ENCODE measurements around the gene CDK4.

Gene CDK4

GRCh38 chr12:57755454-57756372, 3.6 kb upstream of the CDK4 start:
- no peak for DNase-seq (ENCODE audit: low spot score)

DNA sequence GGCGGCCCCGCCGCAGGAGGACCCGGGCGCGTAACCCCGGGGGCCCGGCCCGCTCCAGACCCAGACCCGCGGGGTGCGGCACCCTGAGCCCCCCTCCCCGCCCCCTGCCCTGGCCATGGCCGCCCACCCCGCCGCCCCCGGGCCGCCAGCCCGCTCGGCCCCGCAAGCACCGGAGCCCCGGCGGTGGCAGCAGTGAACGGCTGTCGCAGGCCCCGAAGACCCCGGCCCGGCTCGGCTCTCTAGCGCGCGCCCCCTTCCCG, 3.0 kb upstream of the CDK4 start:
- DNase-seq (ENCODE audit: low spot score) = no peak

GRCh38 chr12:57754411-57755193, 2.5 kb upstream of the CDK4 start, which contains the start of gene MARCHF9:
TSS of gene MARCHF9 (plus strand) at chr12:57755103. CDS start at chr12:57755529, 426 bp downstream.
- DNase-seq (ENCODE audit: low spot score) = peak; percentile 89

DNA sequence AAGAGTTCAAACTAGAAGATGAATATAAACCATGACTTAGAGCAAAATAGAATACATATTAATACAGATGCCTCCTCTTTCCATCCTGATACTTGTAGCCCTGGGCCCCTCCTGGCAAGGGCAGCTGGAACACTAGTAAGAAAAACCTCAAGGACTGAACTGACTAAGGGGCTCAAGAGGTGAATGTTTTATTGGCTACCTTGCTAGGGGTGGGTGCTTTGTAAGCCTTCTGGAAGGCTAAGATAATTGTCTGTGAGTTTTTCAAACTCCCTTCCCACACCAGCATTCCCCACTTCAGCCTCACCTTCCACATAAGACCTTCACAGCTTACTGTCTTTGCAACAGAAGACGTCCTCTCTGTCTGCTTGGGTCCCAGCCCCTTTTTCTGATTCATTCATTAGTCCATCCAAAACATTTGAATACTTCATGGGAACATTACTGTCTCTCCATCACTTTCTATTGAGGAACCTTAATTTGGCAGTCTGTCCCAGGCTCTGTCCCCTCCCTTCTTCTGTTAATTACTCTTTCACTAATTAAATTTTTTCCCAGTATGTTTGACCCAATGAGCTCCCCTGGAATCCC, 1.7 kb upstream of the CDK4 start:
- no peak for DNase-seq (ENCODE audit: low spot score)

DNA sequence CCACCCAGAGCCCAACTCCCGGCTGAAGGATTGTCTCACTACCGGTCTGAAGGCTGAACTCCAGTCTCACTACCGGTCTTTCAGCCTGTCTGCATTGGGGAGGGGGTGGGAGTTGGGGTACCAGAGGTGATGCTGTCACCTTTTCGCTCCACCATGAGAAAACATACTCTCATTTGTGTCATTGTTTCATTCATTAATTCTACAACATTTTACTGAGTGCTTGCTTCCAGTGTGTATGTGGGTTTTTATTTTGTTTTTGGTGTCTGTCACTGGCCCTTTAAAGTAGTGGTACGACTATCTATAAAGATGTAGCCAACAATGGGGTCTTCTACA, 524 bp upstream of the CDK4 start:
- DNase-seq (ENCODE audit: low spot score) = no peak

DNA sequence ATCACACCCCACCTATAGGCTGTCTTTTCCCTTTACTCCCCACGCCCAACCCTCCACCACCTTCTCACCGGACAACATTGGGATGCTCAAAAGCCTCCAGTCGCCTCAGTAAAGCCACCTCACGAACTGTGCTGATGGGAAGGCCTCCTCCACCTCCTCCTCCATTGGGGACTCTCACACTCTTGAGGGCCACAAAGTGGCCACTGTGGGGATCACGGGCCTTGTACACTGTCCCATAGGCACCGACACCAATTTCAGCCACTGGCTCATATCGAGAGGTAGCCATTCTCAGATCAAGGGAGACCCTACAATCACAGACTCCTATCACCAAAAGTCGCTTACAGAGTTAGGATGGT, 700 bp downstream of the CDK4 start:
- no peak for DNase-seq (ENCODE audit: low spot score)

DNA sequence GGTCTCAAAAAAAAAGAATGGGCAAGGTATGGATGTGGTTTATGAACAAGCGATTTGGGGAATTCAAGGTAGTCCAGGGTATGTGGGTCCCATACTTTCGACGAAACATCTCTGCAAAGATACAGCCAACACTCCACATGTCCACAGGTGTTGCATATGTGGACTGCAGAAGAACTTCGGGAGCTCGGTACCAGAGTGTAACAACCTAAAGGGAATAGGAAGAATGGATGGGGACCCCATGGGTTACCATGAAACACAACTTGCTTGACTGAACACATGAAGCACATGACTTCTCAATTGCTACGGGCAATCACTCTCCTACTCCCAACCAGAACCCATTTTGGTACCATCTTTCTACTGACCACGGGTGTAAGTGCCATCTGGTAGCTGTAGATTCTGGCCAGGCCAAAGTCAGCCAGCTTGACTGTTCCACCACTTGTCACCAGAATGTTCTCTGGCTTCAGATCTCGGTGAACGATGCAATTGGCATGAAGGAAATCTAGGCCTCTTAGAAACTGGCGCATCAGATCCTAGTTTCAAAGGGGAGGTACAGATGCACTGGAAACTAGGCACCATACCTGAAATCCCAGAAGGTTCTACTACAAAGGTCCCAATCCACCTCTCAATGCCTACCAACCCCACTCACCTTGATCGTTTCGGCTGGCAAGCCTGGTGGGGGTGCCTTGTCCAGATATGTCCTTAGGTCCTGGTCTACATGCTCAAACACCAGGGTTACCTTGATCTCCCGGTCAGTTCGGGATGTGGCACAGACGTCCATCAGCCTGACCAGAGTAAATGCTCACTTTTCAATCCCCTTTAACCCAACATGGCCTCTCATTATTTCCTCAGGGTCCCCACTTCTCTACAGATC, 1.3 kb downstream of the CDK4 start:
- no peak for DNase-seq (ENCODE audit: low spot score)

DNA sequence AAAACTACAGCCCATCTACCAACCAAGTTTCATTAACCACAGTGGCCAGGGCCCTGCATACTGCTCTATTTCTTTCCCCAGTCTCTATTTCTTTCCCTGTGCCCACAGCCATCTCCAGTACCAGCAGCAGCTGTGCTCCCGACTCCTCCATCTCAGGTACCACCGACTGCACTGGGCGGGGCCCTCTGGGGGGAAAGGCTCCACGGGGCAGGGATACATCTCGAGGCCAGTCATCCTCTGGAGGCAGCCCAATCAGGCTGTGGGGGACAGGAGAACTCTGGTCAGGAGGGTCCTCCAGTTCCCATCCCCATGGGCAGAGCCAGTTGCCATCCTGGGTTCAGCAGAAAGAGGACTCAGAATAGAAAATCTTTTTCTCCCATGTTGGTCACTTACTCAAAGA, 3.0 kb downstream of the CDK4 start:
- DNase-seq (ENCODE audit: low spot score) = no peak

DNA sequence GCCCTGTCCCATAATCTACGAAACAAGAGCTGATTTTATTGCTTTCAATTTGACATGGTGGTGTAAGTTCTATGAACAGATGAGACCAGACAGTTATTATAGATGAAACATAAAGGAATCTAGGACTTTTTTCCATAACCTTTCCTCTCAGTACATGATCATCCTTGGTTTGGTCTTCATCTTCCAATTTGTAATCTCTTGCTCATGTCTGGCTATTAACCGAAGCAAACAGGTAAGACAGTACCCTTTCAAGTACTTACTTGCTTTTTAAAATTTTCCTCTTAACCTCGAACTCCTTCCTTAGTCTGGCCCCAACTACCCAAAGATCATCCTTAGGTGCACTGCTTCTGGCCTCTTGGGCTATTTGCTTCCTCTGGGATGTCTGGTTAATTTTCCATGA, 6.1 kb downstream of the CDK4 start:
- no peak for DNase-seq (ENCODE audit: low spot score)

- DNase-seq (ENCODE audit: low spot score) = no peak
These were observed 6.6 kb downstream of the CDK4 start for GRCh38 chr12:57745485-57745881.

- peak; percentile 95 for DNase-seq (ENCODE audit: low spot score)
These were observed 7.2 kb downstream of the CDK4 start, which contains the start of gene TSPAN31 for GRCh38 chr12:57744777-57745484. TSS of gene TSPAN31 (plus strand) at chr12:57745039. CDS start at chr12:57745155, 116 bp downstream.

- no peak for DNase-seq (ENCODE audit: low spot score)
These were observed 7.8 kb downstream of the CDK4 start for GRCh38 chr12:57744194-57744776.

DNA sequence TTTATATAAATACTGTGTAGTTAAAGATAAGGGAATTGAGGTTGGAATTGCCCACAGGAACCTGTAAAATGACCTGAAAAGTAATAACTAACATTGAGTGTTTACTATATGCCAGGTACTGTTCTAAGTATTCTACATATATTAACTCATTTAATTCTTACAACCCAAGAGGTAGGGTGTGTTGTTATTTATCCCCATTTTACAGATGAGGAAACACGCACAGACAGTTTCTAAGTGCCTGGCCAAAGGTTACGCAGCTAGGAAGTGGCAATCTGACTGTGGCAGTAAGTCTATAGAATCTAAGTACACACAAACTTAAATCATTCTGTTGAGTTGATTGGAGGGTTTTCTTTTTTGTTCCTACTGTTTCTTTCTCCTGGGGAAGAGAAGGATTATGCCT, 8.3 kb downstream of the CDK4 start:
- DNase-seq (ENCODE audit: low spot score) = no peak

GRCh38 chr12:57741844-57742738, 10.0 kb downstream of the CDK4 start:
- peak; percentile 85 for DNase-seq (ENCODE audit: low spot score)

- no peak for DNase-seq (ENCODE audit: low spot score)
These were observed 10.7 kb downstream of the CDK4 start for GRCh38 chr12:57741413-57741789.

DNA sequence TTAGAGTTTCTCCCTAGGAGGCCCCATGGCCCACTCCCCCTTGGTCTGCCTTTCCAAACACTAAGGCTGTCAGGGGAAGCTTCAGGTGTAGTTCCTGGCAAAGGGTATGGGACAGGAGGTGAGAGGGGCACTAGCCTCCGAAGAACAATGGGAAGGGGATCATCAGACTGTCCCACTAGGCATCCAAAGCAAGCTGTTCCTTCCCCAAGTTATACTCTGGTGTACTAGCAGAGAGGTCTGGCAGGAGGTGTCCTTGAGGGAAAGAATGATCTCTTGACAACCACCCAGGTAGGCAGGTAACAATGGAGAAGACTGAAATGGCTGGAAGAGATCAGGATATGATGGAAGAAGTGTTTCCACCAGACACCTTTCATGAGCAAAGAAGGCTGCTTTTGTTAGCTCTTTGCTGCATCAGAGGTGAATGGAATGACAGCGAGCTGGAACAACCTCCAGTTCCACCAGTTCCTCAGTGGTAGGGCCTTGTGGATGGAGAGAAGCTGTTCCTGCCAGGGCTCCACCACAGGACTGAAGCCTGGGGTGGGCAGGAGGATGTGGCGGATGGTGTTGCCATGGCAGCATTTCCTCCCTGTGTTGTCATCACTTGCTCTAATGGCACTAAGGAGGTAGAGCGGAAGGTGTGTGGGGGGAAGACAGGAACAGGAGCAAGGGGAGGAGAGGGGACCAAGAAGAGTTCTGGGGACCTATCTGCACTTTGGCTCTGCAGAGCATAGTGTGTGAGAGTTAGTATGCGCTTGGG, 11.3 kb downstream of the CDK4 start:
- DNase-seq (ENCODE audit: low spot score) = peak; percentile 82

- no peak for DNase-seq (ENCODE audit: low spot score)
These were observed 12.1 kb downstream of the CDK4 start for GRCh38 chr12:57739914-57740538.

GRCh38 chr12:57739387-57739786, 12.7 kb downstream of the CDK4 start:
- no peak for DNase-seq (ENCODE audit: low spot score)
